IPS DF 6.9 (cell line): Measurements from ENCODE around the gene H19.

ENCODE experiments used
- DNase-seq: peaks from one replicate; pipeline ENCODE4 v3.0.0-alpha.2; 2013; ENCODE audit warnings: low read depth, low spot score
- H3K27ac ChIP-seq: one replicate; pipeline ENCODE4 v1.5.1; 2013; ENCODE audit warnings: low read length, control low read depth
- H3K27me3 ChIP-seq: 2 replicates; pipeline ENCODE4 v1.6.1; 2013; ENCODE audit warnings: mild to moderate bottlenecking, low read length; ENCODE audit not compliant: control insufficient read depth, insufficient read depth
- H3K36me3 ChIP-seq: 2 replicates; pipeline ENCODE4 v1.6.1; 2013; ENCODE audit warnings: low read length; ENCODE audit not compliant: control insufficient read depth, insufficient read depth
- H3K4me1 ChIP-seq: 2 replicates; pipeline ENCODE4 v1.6.1; 2013; ENCODE audit warnings: low read length; ENCODE audit not compliant: control insufficient read depth, insufficient read depth
- H3K4me3 ChIP-seq: 2 replicates; pipeline ENCODE4 v1.5.1; 2013; ENCODE audit warnings: mild to moderate bottlenecking, low read length
- H3K9me3 ChIP-seq: 2 replicates; pipeline ENCODE4 v1.6.1; 2013; ENCODE audit warnings: low read length, inconsistent platforms; ENCODE audit not compliant: control insufficient read depth, insufficient read depth
- WGBS: extraction: QIAGEN DNeasy Blood & Tissue Kit; methylation state at CpG from one replicate; pipeline ENCODE4 v1.1.7; 2013; ENCODE audit warnings: mixed read lengths, missing lambda C conversion rate; ENCODE audit not compliant: insufficient read length, insufficient coverage; 5-methylcytosine and 5-hydroxymethylcytosine counted together

H19 gene

GRCh38 chr11:1949302-1949701 is 48.3 kb downstream of the H19 start:
- H3K27me3 ChIP-seq = no peaks in the 10 kb centered on the region
- no peak overlapping the region for H3K27ac ChIP-seq
- DNase-seq = no peak
- no peak overlapping the region for H3K4me3 ChIP-seq
- no peaks in the 10 kb centered on the region for H3K4me1 ChIP-seq
- WGBS = no CpG with 5 or more reads among the region's 6 CpGs
- H3K9me3 ChIP-seq = no peaks in the 10 kb centered on the region
- H3K36me3 ChIP-seq = no peaks in the 10 kb centered on the region

- DNase-seq = no peak
- no CpG with 5 or more reads among the region's 11 CpGs for WGBS
Observed at GRCh38 chr11:1948389-1948788, 49.3 kb downstream of the H19 start.

GRCh38 chr11:1947592-1948237 is 49.9 kb downstream of the H19 start:
- Histone ChIP-seq H3K4me1 (no peaks in the 10 kb centered on the region), H3K4me3 (no peak overlapping the region), H3K27me3 (no peaks in the 10 kb centered on the region), H3K36me3 (no peaks in the 10 kb centered on the region), H3K9me3 (no peaks in the 10 kb centered on the region), H3K27ac (no peak overlapping the region)
- no peak for DNase-seq
- no CpG with 5 or more reads among the region's 36 CpGs for WGBS

More at GRCh38 chr11:1948389-1948788, 49.3 kb downstream of the H19 start:
- H3K9me3 ChIP-seq = no peaks in the 10 kb centered on the region
- no peaks in the 10 kb centered on the region for H3K27me3 ChIP-seq
- no peak overlapping the region for H3K4me3 ChIP-seq
- H3K36me3 ChIP-seq = no peaks in the 10 kb centered on the region
- no peak overlapping the region for H3K27ac ChIP-seq
- H3K4me1 ChIP-seq = no peaks in the 10 kb centered on the region

GRCh38 chr11:1946812-1947484 is 50.7 kb downstream of the H19 start, which contains the start of gene MRPL23:
TSS of gene MRPL23 (plus strand) at chr11:1947332. CDS start at chr11:1947363, 31 bp downstream.
- no peaks in the 10 kb centered on the region for H3K36me3 ChIP-seq
- WGBS = no CpG with 5 or more reads among the region's 85 CpGs
- no peaks in the 10 kb centered on the region for H3K27me3 ChIP-seq
- H3K4me3 ChIP-seq = no peak within 1 kb of the TSS
- no peak within 1 kb of the TSS for H3K27ac ChIP-seq
- H3K4me1 ChIP-seq = 0 out of 2 replicates have a peak, but pooled peaks cover 2% of the 10 kb centered on the region
- H3K9me3 ChIP-seq = no peaks in the 10 kb centered on the region
- DNase-seq = no peak
